Measurements from ENCODE around the gene LDLRAD4. TPM values are rescaled to one million over a fixed set of nuclear protein-coding genes. Genes with fewer than 3 reads are reported as not detected.

Gene LDLRAD4
- polyA plus RNA-seq, 3 donors, result 10.3 to 11.5 (median 10.9) TPM

DNA sequence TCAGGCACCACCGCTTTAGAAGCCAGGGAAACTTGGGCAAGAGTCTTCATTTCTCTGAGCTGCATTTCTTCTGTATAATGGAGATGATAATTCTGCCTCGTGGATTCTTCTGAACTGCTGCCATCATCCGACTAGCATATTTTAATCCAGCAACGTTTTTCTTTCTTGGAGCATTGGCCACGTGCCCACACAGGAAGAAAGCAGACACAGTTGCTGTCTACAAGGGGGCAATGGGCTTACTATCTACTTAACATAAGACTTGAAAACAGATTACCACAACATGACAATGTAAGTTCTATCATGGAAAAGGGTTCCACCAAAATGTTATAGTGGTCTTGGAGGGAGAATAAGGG is 331.3 kb downstream of the LDLRAD4 start:
- DNase-seq (ENCODE audit: extremely low read depth in 1 of 11, low read depth in 9 of 11, low spot score in 4 of 11), result no peak

- DNase-seq (ENCODE audit: extremely low read depth in 1 of 11, low read depth in 9 of 11, low spot score in 4 of 11), result no peak
These were observed 332.1 kb downstream of the LDLRAD4 start for GRCh38 chr18:13550418-13551304.

DNA sequence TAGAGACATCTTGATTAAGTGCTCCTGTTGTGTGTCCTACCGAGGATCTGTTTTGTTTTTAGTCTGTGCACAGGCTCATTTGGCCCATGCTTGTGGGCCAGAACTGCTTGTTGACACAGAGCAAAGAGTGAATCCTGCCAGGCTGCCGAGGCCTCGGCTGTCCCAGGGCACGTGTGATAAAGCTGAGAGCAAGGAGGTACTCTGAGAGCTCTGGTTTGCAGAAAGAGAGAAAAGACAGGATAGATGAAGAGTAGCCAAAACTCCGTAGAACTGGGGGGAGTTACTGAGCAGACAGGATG is 332.7 kb downstream of the LDLRAD4 start:
- DNase-seq (ENCODE audit: extremely low read depth in 1 of 11, low read depth in 9 of 11, low spot score in 4 of 11), result no peak

DNA sequence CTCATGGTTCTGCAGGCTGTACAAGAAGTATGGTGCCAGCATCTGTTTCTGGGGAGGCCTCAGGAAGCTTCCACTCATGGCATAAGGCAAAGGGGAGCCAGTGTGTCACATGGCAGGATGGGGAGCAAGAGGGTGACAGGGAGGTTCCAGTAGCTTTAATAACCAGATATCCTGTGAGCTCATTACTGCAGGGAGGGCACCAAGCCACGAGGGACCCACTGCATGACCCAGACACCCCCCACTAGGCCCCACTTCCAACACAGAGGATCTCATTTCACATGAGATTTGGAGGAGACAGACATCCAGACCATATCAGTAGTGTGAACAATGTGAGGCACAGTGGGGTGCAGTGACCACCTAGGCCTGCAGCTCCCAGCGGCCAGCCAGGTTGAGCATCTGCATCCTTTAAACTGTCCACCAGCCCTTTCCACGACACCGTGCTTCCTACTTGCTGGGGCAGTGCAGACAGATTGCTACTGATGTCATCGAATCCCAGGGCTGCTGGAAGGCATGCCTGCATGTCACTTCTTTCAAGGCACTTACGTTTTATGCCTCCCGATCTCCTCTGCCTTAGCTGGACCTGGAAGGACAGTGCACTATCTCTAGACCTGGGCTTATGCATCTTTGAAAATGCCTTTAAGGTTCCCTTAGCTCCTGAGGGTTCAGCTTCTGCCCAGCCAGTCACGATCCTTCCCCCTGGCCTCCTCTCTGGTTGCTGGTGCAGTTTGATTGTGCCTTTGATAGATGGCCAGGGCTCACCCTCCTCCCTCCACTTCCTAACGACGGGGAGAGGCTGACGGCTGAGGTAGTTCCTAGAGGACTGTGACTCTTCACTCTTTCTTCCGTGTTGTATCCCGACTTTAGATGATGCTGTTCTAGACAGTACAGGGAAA is 333.5 kb downstream of the LDLRAD4 start:
- no peak for DNase-seq (ENCODE audit: extremely low read depth in 1 of 11, low read depth in 9 of 11, low spot score in 4 of 11)

DNA sequence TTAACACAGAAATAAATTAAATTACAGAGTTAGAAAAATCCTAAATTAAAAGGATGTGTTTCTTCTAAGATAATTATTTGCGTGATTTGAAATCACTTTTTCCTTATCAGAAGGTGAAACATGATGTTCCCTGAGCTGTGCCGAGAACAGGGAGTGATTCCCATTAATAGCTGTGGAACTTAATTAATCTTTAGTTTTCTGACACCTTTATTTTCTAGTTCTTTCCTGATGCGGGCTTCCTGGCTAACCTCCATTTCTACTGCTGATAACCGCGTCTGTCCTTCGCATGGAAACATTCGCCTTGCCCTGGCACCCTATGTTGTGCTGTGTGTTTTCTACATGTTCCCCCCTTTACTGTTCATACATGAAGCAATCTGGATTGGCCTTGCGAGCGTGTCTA is 334.9 kb downstream of the LDLRAD4 start:
- DNase-seq (ENCODE audit: extremely low read depth in 1 of 11, low read depth in 9 of 11, low spot score in 4 of 11), result no peak

- DNase-seq (ENCODE audit: extremely low read depth in 1 of 11, low read depth in 9 of 11, low spot score in 4 of 11), result no peak
These were observed 336.6 kb downstream of the LDLRAD4 start for GRCh38 chr18:13555192-13555591.

DNA sequence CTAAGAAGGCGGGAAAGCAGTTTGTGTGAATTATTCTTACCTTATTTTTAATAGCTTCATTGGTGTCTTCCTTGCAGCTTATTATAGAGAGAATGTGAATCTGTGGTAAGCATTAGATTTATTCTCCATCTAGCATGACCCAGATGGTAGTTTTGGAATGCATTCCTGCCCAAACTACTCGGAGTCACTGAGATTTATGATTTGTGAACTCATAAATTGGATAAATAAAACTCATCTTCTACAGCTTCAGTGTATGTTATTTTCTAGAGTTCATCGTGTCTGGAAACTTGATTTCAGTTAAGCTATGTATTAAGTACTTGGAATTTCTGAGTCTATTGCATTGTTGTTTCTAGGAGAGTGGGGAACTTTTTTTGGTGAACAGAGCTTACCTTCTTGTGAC is 337.3 kb downstream of the LDLRAD4 start:
- no peak for DNase-seq (ENCODE audit: extremely low read depth in 1 of 11, low read depth in 9 of 11, low spot score in 4 of 11)

DNA sequence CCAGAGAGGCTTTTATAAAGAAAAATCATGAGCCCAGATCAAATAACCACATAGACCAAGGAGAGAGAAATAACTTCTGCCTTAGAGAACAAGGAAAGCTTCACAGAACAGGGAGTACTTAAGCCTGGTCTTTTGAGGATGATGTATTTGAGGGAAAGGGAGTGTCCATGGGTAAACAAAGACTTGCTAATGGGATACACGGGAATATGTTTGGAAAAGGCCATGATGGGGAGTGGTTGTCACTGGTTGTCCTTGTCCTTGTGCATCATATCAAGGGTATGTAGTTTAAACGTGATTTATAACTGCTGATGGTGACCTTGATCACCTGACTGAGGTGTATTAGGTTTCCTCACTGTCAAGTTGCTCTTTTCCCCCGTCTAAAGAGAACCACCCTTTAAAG is 337.9 kb downstream of the LDLRAD4 start:
- DNase-seq (ENCODE audit: extremely low read depth in 1 of 11, low read depth in 9 of 11, low spot score in 4 of 11), result peak in 2 of 11 donors; percentile 33 to 36

DNA sequence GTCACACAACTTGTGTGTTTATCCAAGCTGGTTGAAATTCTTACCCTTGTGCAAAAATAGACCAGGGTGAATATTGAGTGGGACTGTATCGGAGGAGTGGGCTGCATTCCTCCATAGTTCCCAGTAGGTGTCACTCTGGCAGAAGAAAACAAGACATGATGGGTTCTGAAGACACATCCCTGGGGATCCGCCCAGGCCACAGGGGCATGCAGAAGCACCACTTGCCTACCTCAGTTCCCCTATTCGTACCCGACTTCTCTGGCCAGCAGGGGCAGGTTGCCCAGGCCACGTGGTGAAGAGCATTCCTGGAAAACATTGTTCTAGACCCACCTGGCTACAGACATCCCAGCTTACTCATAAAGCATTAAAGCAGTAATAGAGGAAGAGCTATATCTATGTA is 339.6 kb downstream of the LDLRAD4 start:
- DNase-seq (ENCODE audit: extremely low read depth in 1 of 11, low read depth in 9 of 11, low spot score in 4 of 11), result no peak

- DNase-seq (ENCODE audit: extremely low read depth in 1 of 11, low read depth in 9 of 11, low spot score in 4 of 11), result no peak
These were observed 340.2 kb downstream of the LDLRAD4 start for GRCh38 chr18:13558790-13559189.

DNA sequence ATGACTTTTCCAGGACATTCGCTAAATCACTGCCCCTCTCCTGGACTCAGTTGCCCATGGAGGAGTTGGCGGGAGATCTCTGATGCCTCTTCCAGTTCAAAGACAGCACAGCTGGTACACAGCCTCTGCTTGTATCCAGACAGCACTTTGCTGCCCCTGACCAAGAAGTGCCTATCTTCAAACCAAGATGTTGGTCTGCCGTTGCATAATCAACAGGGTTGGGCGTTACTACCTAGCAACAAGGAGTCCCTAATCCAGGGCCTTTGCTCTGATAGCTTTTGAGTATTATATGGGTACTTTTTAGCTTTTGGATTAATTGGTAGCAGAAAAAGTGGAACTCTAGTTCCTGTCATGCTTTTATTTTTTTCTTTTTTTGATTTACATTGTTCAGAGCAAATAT is 341.2 kb downstream of the LDLRAD4 start:
- DNase-seq (ENCODE audit: extremely low read depth in 1 of 11, low read depth in 9 of 11, low spot score in 4 of 11), result no peak

DNA sequence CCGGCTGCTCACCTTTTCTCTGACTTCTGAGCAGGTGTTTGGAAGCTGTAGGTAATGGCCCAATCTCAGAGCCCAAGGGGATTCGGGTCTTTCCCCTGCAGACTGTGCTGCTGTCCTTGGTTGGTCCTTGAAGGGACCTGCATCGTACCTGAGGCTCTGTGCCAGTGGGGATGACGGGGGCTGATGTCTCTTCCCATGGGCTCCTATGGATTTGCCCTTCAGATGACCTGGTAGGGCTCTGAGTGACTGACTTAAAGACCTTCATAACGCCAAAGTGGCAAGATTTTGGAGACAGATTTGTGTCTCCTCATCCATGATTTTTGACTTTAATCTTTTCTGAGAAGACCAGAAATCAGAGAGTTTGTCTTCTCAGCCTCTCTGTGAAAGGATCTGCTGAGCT is 341.7 kb downstream of the LDLRAD4 start:
- no peak for DNase-seq (ENCODE audit: extremely low read depth in 1 of 11, low read depth in 9 of 11, low spot score in 4 of 11)

DNA sequence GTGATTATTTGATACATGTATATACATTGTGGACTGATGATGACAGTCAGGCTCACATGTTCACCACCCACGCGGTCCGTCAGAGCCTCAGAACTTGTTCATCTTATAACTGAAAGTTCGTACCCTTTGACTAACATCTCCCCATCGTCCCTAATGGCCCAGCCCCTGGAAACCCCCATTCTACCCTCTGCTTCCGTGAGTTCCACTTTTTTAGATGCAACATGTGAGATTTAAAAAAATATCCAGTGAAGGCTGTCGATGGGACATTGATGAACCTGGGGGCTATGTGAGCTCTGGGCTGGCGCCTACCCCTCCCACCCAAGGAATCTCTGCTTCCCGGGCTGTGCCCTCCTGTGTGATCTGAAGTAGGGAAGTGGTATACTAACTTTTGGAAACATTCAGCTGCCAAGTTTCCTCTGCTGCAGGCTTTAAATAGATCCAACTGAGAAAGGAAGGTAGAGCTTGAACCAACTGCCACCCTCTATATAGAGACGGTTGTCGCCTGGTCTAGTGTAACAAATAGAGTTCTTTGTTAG is 344.0 kb downstream of the LDLRAD4 start:
- no peak for DNase-seq (ENCODE audit: extremely low read depth in 1 of 11, low read depth in 9 of 11, low spot score in 4 of 11)

DNA sequence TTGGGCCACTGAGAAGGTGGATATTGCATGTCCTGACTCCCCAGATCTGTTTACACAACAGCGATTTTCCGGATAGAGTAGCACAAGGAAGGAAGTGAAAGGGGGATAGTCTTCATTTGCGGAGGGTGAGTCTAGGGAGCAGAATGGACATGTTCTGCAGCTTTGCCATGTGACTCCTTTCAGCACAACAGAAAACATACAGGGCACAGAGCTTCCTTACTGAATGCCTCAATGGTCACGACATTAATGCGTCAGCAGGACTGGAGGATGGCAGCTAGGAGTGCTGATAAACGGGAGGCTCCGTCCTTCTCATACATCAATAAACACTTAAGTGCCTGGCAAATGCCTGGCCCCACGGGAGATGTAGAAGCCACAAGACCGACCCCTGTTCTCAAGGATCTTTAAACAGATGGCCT is 344.8 kb downstream of the LDLRAD4 start:
- DNase-seq (ENCODE audit: extremely low read depth in 1 of 11, low read depth in 9 of 11, low spot score in 4 of 11), result no peak

GRCh38 chr18:13564579-13564978 is 346.0 kb downstream of the LDLRAD4 start:
- DNase-seq (ENCODE audit: extremely low read depth in 1 of 11, low read depth in 9 of 11, low spot score in 4 of 11), result no peak

- no peak for DNase-seq (ENCODE audit: extremely low read depth in 1 of 11, low read depth in 9 of 11, low spot score in 4 of 11)
These were observed 346.7 kb downstream of the LDLRAD4 start for GRCh38 chr18:13565228-13565627.

DNA sequence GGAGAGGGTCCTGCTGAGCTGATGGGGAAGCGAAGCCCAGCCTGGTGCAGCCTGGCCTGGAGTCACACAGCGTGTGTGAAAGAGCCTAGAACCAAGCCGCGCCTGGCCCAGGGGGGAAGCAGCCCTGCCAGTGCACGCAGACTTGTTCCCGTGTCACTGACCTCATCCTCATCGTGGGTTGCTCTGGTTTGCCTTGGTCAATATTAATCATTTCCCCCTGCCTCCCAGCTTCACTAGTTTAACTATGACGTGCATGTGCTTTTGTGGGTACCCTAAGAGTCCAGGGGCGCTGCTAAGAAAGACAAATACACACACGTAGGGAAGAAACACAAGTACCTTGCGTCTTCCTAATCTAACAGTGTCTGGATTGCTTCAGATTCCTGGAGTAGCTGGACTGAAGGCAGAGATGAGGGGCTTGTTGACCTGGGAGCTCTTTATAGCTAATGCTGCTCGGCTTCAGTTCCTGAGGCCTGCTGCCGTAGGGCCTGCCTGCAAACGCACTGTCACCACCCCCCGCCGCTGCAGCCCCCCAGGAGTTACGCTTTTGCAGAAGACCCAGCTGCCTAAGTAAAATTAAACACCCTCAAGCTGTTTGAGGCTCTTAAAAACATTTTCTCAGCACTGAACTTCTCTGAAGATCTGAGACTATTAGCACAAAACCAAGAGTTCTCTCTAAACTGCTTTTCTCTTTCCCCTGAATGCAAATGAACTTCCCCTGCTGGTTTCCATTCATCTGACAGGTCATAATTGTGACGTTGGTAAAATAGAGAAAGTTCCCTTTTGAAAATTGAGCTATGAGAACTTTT is 348.6 kb downstream of the LDLRAD4 start:
- peak in 2 of 11 donors; percentile 50 to 61 for DNase-seq (ENCODE audit: extremely low read depth in 1 of 11, low read depth in 9 of 11, low spot score in 4 of 11)

- no peak for DNase-seq (ENCODE audit: extremely low read depth in 1 of 11, low read depth in 9 of 11, low spot score in 4 of 11)
These were observed 350.2 kb downstream of the LDLRAD4 start for GRCh38 chr18:13568443-13569392.
